Peyer's patch (tissue), 4 donors: Measurements from ENCODE around the gene TOMM22. TPM values are rescaled to one million over a fixed set of nuclear protein-coding genes. Genes with fewer than 3 reads are reported as not detected.

Experiments used
- DNase-seq, 3 donors: peaks; one replicate each; pipeline ENCODE4 v3.0.0-alpha.2; 2017 to 2019
- H3K27ac ChIP-seq, 4 donors: fragments of 200-600 bp; sonication (generic); one replicate each; pipeline ENCODE4 v1.5.1; 2016 to 2019
- H3K27me3 ChIP-seq, 2 donors: fragments of 200-600 bp; sonication (generic); one replicate each; pipeline ENCODE4 v1.5.1; 2019
- H3K36me3 ChIP-seq, 3 donors: fragments of 200-600 bp; sonication (generic); one replicate each; pipeline ENCODE4 v1.5.1; 2016 to 2019
- H3K4me1 ChIP-seq, 4 donors: fragments of 200-600 bp; sonication (generic); one replicate each; pipeline ENCODE4 v1.5.1; 2016 to 2019
- H3K4me3 ChIP-seq, 4 donors: fragments of 200-600 bp; sonication (generic); 1 replicate in 3 of 4; 2 replicates in 1 of 4; pipeline ENCODE4 v1.5.1; 2016 to 2019; ENCODE audit warnings: mild to moderate bottlenecking in 1 of 4
- H3K9me3 ChIP-seq, 4 donors: fragments of 200-600 bp; sonication (generic); one replicate each; pipeline ENCODE4 v1.5.1; 2016 to 2019; ENCODE audit warnings: mild to moderate bottlenecking in 1 of 4
- POLR2A ChIP-seq, 2 donors: fragments of 450-650 bp; IDR thresholded peaks; one replicate each; pipeline ENCODE4 v1.5.1; 2017; ENCODE audit warnings: antibody characterized with exemption in 2 of 2, mild to moderate bottlenecking in 2 of 2, moderate library complexity in 2 of 2
- total RNA-seq, 4 donors: library from RNA; depleted of rRNA; stranded (reverse); fragments of >200 nt; gene quantifications; one replicate each; pipeline ENCODE4 v1.1.0, GENCODE V29; 2016
- TF ChIP-seq, protein P1 (sequence below), 6 experiments: fragments of 450-650 bp in 4 of 6; fragments of 200-600 bp in 2 of 6; sonication (generic) in 1 of 6; IDR thresholded peaks; one replicate each; pipeline ENCODE4 v1.5.1; 2017 to 2019; ENCODE audit warnings: antibody characterized with exemption in 6 of 6, mild to moderate bottlenecking in 3 of 6, moderate library complexity in 1 of 6

The TOMM22 gene
- total RNA-seq, 4 donors from 2014 or later, result 19.6 to 35.5 (median 28.9) TPM

DNA sequence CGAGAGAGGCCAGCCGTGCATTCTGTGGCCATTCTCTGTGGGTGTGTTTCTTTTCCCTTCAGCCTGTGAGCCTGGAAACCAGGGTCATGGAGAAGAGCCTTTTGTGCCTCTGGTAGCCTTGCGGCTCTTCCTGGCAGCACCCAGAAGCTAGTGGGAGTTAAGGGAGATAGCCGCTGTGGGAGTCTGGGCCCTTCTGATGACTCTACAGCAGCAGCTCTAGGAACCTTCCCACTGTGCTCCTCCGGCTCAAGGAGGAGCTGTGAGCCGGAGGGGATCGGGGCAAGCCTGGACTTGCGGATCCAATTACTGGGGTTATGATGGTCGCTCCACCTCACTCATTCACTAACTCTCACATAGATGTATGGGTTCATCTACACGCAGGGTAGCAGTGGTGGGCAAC lies 34.5 kb downstream of the TOMM22 start:
- TF ChIP-seq POLR2A (IDR thresholded peaks at IDR 0.05), result no peak
- TF ChIP-seq, protein P1, sequence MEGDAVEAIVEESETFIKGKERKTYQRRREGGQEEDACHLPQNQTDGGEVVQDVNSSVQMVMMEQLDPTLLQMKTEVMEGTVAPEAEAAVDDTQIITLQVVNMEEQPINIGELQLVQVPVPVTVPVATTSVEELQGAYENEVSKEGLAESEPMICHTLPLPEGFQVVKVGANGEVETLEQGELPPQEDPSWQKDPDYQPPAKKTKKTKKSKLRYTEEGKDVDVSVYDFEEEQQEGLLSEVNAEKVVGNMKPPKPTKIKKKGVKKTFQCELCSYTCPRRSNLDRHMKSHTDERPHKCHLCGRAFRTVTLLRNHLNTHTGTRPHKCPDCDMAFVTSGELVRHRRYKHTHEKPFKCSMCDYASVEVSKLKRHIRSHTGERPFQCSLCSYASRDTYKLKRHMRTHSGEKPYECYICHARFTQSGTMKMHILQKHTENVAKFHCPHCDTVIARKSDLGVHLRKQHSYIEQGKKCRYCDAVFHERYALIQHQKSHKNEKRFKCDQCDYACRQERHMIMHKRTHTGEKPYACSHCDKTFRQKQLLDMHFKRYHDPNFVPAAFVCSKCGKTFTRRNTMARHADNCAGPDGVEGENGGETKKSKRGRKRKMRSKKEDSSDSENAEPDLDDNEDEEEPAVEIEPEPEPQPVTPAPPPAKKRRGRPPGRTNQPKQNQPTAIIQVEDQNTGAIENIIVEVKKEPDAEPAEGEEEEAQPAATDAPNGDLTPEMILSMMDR (IDR thresholded peaks at IDR 0.05), result no peak
- H3K27ac ChIP-seq, result no peak overlapping the region
- no peaks in the 10 kb centered on the region for H3K9me3 ChIP-seq
- no peak for DNase-seq
- no peaks in the 10 kb centered on the region for H3K27me3 ChIP-seq
- H3K4me1 ChIP-seq, result peaks cover 0 to 8% (median 0%) of the 10 kb centered on the region in 4 donors
- no peak overlapping the region for H3K4me3 ChIP-seq
- peaks cover 0 to 36% (median 0%) of the 10 kb centered on the region in 3 donors for H3K36me3 ChIP-seq

DNA sequence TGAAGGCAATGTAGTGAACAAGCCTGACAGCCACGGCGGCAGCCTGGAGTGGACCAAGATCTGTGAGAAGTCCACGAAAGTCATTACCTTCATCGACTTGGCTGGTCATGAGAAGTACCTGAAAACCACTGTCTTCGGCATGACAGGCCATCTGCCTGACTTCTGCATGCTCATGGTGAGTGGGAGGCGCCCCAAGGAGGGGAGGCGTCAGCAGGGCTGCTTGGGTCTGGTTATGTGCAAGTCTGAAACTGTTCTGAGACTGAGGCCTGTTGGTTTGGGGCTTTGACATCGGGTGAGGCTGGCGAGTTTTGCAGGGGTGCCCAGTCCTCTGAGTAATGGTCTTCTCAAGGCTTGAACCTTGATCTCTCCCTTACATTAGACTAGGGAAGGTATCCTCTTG lies 35.1 kb downstream of the TOMM22 start:
- H3K4me1 ChIP-seq, result peaks cover 0 to 8% (median 0%) of the 10 kb centered on the region in 4 donors
- DNase-seq, result no peak
- peaks cover 0 to 41% (median 0%) of the 10 kb centered on the region in 3 donors for H3K36me3 ChIP-seq
- no peak overlapping the region for H3K27ac ChIP-seq
- no peak for TF ChIP-seq POLR2A (IDR thresholded peaks at IDR 0.05)
- TF ChIP-seq, protein P1 (IDR thresholded peaks at IDR 0.05), result no peak
- no peak overlapping the region for H3K4me3 ChIP-seq
- no peaks in the 10 kb centered on the region for H3K27me3 ChIP-seq
- H3K9me3 ChIP-seq, result no peaks in the 10 kb centered on the region

DNA sequence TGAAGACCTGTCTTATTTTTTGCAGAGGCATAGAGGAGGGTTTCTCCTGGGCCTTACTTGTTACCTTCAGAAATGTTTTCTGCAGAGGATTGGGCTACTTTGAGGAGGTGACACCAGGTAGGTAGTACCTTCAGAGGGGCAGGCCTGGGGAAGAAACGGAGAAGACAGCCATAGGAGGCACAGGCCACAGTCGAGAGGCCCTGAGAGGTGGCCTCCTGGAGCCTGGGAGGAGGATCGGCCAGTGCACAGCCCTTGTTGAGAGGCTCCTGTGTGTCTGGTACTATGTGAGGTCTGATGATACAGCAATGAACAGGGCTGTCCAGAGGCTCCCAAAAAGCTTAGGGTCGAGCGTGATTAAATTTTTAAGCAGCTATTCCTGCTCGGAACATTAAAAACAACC lies 35.5 kb downstream of the TOMM22 start:
- Histone ChIP-seq H3K36me3 (peaks cover 0 to 45% (median 0%) of the 10 kb centered on the region in 3 donors), H3K27ac (no peak overlapping the region), H3K4me1 (peaks cover 0 to 8% (median 0%) of the 10 kb centered on the region in 4 donors), H3K9me3 (no peaks in the 10 kb centered on the region), H3K4me3 (no peak overlapping the region), H3K27me3 (no peaks in the 10 kb centered on the region)
- TF ChIP-seq, protein P1 (IDR thresholded peaks at IDR 0.05), result no peak
- TF ChIP-seq POLR2A (IDR thresholded peaks at IDR 0.05), result no peak
- no peak for DNase-seq

DNA sequence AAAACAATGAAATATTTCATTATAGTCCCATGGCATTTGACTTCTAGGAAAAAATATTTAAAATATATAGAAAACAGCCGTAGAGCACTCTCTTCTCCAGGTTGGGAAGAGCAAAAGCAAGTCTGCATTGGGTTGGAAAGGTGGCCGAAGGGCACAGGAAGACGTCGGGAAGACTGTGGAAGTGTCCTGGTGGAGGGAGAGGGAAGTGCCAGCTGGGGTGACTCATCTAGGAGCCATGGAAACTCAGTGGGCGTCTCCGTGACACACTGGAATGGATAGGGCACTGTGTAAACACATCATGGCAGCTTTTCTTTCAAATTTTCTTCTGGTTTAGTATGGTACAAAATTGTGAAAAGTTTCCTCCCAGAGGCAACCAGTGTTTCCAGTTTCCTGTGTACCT lies 36.7 kb downstream of the TOMM22 start:
- TF ChIP-seq, protein P1 (IDR thresholded peaks at IDR 0.05), result peak in 4 of 6 experiments; percentile 40 to 86 (median 79)
- no peak for TF ChIP-seq POLR2A (IDR thresholded peaks at IDR 0.05)
- Histone ChIP-seq H3K27me3 (no peaks in the 10 kb centered on the region), H3K27ac (peak overlapping the region in 2 of 4 donors; percentile 13 to 29), H3K9me3 (no peaks in the 10 kb centered on the region), H3K36me3 (peaks cover 0 to 57% (median 0%) of the 10 kb centered on the region in 3 donors), H3K4me3 (no peak overlapping the region), H3K4me1 (peaks cover 0 to 1% (median 0%) of the 10 kb centered on the region in 4 donors)
- DNase-seq, result peak in 2 of 3 donors; percentile 79 to 87

DNA sequence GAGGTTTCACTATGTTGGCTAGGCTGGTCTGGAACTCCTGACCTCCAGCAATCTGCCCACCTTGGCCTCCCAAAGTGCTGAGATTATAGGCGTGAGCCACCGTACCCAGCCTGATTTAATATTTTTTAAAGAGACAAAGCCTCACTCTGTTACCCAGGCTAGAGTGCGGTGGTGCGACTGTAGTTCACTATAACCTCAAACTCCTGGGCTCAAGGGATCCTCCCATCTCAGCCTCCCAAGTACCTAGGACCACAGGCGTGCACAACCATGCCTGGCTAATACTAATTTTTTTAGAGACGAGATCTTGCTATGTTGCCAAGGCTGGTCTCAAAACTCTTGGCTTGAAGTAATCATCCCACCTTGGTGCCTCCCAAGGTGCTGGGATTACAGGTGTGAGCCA lies 37.4 kb downstream of the TOMM22 start:
- H3K4me3 ChIP-seq, result no peak overlapping the region
- no peak for DNase-seq
- peak overlapping the region in 1 of 4 donors; percentile 13 for H3K27ac ChIP-seq
- no peaks in the 10 kb centered on the region for H3K9me3 ChIP-seq
- no peaks in the 10 kb centered on the region for H3K27me3 ChIP-seq
- no peaks in the 10 kb centered on the region for H3K4me1 ChIP-seq
- TF ChIP-seq POLR2A (IDR thresholded peaks at IDR 0.05), result no peak
- TF ChIP-seq, protein P1 (IDR thresholded peaks at IDR 0.05), result no peak
- H3K36me3 ChIP-seq, result peaks cover 0 to 65% (median 0%) of the 10 kb centered on the region in 3 donors

DNA sequence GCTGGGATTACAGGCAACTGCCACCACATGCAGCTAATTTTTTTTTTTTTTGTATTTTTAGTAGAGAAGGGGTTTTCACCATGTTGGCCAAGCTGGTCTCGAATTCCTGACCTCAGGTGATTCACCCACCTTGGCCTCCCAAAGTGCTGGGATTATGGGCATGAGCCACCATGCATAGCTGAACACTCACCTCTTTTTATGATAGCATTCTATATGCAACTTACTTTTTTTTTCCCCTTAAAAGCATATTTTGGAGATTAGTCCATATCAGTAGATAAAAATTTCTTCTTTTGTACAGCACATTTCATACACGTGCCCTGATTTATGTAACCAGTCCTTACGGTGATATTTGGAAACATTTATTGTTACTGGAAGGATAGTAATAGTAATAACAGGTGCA lies 38.6 kb downstream of the TOMM22 start:
- Histone ChIP-seq H3K36me3 (peaks cover 0 to 76% (median 0%) of the 10 kb centered on the region in 3 donors), H3K27ac (no peak overlapping the region), H3K9me3 (no peaks in the 10 kb centered on the region), H3K4me1 (no peaks in the 10 kb centered on the region), H3K4me3 (no peak overlapping the region), H3K27me3 (no peaks in the 10 kb centered on the region)
- TF ChIP-seq, protein P1 (IDR thresholded peaks at IDR 0.05), result no peak
- no peak for TF ChIP-seq POLR2A (IDR thresholded peaks at IDR 0.05)
- no peak for DNase-seq
